Gastrocnemius medialis (tissue), 4 donors: ENCODE results near the gene GTF2H2C.

Source experiments
- POLR2A ChIP-seq, 2 donors: fragments of 450-650 bp; IDR thresholded peaks; one replicate each; pipeline ENCODE4 v1.6.1; 2017; ENCODE audit warnings: antibody characterized with exemption in 2 of 2, mild to moderate bottlenecking in 2 of 2, moderate library complexity in 2 of 2
- TF ChIP-seq, protein P1 (sequence below), 5 experiments: fragments of 450-650 bp in 3 of 5; fragments of 200-600 bp in 2 of 5; sonication (generic) in 2 of 5; IDR thresholded peaks in 4 of 5; conservative IDR thresholded peaks in 1 of 5; 1 replicate in 4 of 5; 2 replicates in 1 of 5; pipeline ENCODE4 v1.5.1; 2016 to 2019; ENCODE audit warnings: antibody characterized with exemption in 5 of 5, mild to moderate bottlenecking in 3 of 5, moderate library complexity in 3 of 5

DNA sequence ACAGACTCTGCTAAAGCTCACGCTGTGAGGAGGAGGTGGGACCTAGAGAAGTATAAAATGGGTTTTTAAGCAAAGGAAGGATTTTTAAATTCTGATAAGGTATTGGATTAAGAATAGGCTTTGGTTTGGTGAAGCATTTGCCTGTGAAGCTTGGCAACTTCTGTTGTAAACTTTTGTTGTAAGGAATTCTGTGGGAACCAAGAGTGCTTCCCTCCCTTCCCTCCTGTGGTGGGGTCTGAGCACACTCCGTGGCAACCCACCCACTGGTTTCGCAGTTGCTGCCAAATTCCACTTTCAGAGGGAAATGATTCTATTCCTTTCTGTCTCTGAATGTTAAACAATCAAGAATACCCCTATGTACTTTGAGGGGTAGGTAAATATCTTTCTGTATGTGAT, 28.6 kb upstream of the GTF2H2C start:
- TF ChIP-seq, protein P1, sequence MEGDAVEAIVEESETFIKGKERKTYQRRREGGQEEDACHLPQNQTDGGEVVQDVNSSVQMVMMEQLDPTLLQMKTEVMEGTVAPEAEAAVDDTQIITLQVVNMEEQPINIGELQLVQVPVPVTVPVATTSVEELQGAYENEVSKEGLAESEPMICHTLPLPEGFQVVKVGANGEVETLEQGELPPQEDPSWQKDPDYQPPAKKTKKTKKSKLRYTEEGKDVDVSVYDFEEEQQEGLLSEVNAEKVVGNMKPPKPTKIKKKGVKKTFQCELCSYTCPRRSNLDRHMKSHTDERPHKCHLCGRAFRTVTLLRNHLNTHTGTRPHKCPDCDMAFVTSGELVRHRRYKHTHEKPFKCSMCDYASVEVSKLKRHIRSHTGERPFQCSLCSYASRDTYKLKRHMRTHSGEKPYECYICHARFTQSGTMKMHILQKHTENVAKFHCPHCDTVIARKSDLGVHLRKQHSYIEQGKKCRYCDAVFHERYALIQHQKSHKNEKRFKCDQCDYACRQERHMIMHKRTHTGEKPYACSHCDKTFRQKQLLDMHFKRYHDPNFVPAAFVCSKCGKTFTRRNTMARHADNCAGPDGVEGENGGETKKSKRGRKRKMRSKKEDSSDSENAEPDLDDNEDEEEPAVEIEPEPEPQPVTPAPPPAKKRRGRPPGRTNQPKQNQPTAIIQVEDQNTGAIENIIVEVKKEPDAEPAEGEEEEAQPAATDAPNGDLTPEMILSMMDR (IDR thresholded peaks at IDR 0.05 in 4 of 5, conservative IDR thresholded peaks at IDR 0.05 in 1 of 5) = no peak
- TF ChIP-seq POLR2A (IDR thresholded peaks at IDR 0.05) = no peak
